Activated gamma-delta T cell treated with Interleukin-2 at 50 U/mL for 16 hours (primary cell): ENCODE results near the gene DDX11.
A peak's percentile ranks its signal among the peaks of the same experiment; 100 is the strongest.
"Not testable (repeated sequence)": the region's sequence is repeated elsewhere in the genome, so short reads cannot be mapped to it uniquely, and the experiment has no call there.

ENCODE experiments used
- DNase-seq: peaks from one replicate; pipeline ENCODE4 v3.0.0-alpha.2; 2020

DDX11 gene

GRCh38 chr12:31073527-31074332 is at the start of gene DDX11:
TSS of gene DDX11 (plus strand) at chr12:31073860. CDS start at chr12:31078394, 4,534 bp downstream.
- peak; percentile 90 for DNase-seq

DNA sequence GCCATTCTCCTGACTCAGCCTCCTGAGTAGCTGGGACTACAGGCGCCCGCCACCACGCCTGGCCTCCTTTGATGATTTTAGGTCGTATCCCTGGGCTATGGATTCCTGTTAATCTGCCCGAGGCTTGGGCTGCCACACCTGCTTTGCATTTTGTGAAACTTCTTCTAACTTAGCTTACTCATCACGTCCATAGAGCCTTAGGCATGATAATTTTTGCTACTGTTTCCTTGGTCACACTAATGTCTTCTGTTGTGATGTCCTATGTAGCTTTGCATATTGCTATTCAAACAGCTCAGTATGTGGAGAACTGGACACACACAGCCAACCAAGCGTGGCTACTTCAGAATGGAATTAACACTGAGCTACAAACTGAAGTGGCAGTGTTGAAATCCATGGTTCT is 47.5 kb upstream of the DDX11 start:
- no peak for DNase-seq

- not testable (repeated sequence) for DNase-seq
Observed at GRCh38 chr12:31027006-31027405, 46.7 kb upstream of the DDX11 start.

DNA sequence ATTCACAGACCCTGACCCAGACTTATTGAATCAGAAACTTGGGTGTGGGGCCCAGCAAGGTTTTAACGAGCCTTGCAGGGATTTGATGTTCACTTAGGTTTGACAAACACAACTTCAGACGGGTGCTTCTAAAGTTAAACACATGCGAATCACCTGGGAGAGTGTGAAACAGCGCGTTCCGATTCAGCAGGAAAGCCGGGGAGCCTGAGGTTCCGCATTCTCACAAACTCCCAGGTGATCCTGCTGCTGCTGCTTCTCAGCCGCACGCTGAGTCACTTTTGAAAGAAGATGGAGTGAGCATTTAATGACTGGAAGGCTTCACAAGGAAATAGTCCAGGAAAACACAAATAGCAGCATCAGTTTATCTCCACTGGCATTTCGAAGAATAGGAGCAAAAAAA is 44.2 kb upstream of the DDX11 start:
- no peak for DNase-seq

GRCh38 chr12:31029916-31030562 is 43.6 kb upstream of the DDX11 start:
- DNase-seq: no peak

DNA sequence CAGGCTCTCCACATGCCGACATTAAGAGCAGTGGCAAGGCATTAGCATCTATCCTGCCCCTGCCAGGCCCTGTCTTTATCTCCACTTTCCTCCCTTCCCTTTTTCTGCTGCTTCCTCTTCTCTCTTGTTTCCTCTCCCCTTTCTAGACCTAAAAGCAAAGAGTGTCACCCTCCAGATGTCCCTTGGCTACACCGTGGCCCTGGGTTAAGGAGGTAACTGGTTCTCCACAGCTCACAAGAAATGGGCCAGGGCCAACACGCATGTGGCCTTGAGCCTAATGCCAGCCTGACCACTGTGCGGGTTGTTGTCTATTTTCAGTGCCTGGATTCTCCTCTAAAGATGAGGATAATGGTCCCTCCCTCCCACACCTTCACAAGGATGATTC is 41.7 kb upstream of the DDX11 start:
- no peak for DNase-seq

- no peak for DNase-seq
Observed at GRCh38 chr12:31033146-31033545, 40.5 kb upstream of the DDX11 start.

DNA sequence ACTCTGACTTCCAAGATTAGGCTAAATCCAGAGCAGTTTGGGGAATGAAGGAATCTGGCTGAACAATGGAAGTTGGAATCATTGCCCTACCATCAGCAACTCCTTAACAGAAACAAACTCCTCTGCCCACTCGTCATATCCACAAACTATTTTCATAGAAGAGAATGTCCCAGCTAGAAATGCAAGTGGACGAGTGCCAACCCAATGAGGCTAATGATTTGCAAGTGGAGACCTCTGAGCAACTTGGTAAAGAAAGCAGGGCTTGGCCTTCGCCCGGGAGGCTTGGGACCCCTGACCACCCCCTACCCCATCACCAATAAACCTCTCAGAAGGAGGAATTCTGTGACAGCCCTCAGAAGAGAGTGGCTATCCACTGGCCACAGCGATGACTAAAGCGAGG is 40.0 kb upstream of the DDX11 start:
- no peak for DNase-seq

GRCh38 chr12:31034372-31034771 is 39.3 kb upstream of the DDX11 start:
- DNase-seq: no peak

DNA sequence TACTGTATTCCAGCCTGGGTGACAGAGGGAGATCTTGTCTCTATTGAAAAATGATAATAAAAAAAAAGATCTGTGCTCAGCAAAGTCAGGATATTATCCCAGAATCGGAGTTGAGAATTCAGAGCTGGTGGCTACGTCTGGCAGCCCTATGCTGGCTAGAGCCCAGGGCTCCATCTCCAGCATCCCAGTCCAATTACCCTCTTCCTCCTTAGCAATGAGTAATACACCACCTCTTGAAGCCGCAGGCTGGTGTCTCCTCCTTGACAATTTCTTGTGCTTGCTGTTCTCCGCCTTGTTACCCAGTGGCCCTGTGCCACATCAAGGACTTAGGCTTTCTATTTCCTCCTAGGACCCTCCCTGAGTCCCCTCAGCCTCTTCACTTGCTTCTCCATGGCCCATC is 38.4 kb upstream of the DDX11 start:
- no peak for DNase-seq

- DNase-seq: no peak
Observed at GRCh38 chr12:31035967-31036665, 37.5 kb upstream of the DDX11 start.

DNA sequence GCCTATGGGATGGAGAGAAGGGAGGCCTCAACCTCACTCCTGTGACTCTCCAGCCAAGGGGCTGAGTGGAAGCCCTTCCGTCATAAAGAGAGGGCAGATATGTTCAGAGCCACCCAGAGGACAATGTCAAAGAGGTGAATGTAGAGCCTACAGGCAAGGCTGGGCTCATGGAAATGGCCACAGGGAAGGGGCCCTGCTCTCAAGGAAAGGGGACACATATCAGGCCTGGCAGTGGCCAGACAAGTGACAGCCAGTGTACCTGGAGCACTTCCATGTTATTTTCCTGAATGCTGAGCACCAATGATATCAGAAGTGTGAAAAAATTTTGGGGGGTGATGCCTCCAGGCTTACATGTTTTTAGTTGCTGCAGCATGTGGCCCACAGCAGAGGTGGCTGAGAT is 36.6 kb upstream of the DDX11 start:
- no peak for DNase-seq

DNA sequence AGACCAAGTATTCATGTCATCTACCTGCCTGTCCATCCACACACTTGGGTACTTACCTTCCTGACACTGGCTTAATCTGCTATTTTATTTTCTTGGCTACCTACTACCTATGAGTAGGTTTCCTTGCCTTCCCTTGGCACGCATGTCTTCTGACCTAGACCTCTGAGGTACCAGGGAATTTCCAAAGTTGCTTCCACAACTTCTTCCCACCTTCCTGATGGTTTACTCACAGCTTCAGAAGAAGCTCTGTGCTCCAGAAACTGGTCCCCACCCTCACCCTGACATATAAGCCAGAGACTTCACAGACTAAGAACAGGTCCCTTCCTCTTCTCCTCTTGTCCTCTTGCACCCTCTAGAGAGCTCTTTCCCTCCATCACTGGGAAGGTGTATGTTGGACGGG is 35.7 kb upstream of the DDX11 start:
- DNase-seq: no peak

- no peak for DNase-seq
Observed at GRCh38 chr12:31041033-31041564, 32.6 kb upstream of the DDX11 start.

DNA sequence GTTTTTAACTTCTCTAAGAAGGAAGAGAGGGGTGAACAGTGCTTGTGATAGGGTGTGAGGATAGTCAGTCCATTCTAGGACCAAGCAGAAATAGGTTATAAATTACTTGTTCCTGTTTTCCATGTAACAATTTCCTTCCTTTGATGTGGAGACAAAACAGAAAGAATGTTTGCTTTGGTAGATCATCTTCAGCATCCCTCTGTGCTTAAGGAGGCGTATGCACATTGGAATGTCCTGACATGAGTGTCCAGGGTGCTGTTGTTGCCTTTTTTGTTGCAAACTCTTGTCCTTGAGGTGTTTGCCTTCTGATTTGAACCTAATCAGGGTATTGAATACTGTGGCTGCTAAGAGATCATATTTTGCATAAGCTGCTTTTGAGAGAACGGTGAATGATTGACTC is 23.5 kb upstream of the DDX11 start:
- not testable (repeated sequence) for DNase-seq

- DNase-seq: not testable (repeated sequence)
Observed at GRCh38 chr12:31050548-31050947, 23.1 kb upstream of the DDX11 start.

- DNase-seq: not testable (repeated sequence)
Observed at GRCh38 chr12:31051692-31052091, 22.0 kb upstream of the DDX11 start.

DNA sequence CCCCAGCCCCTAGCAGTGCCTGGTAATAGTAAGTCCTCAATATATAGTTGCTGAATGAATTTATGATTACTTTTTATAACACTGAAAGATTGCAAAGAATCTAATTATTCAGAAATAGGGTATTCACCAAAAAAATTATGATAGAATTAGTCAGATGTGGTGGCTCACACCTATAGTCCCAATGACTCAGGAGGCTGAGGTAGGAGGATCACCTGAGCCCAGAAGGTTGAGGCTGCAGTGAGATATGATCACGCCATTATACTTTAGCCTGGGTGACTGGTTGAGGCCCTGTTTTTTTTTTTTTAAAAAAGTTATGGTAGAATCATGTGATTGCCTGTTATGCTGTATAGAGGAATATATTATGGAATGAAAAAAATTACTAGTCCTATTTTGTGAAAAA is 21.5 kb upstream of the DDX11 start:
- not testable (repeated sequence) for DNase-seq

- not testable (repeated sequence) for DNase-seq
Observed at GRCh38 chr12:31052666-31053439, 20.8 kb upstream of the DDX11 start.

DNA sequence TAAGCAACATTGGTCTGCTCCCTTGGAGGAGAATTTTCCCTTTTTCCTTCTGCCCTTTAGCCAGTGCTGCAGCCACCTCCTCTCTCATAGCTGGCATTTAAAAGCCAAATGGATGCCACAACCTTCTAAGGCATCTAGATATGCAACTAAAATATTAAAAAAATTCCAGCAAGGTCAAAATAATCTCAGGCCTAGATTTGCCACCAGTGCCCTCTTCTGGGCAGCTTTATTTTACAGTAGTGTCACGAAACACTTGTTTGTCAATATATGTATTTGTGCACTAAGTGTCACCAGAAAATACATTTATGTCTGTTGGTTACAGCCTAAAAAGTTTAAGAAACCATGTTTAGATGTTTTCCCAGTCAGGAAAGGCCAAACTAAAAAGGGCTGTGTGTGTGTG is 19.7 kb upstream of the DDX11 start:
- DNase-seq: not testable (repeated sequence)

GRCh38 chr12:31057671-31058070 is 16.0 kb upstream of the DDX11 start:
- no peak for DNase-seq

- DNase-seq: not testable (repeated sequence)
Observed at GRCh38 chr12:31066196-31066595, 7.5 kb upstream of the DDX11 start.

- DNase-seq: not testable (repeated sequence)
Observed at GRCh38 chr12:31067656-31068055, 6.0 kb upstream of the DDX11 start.
